ENCODE data around the gene PLPPR3. TPM values are rescaled to one million over a fixed set of nuclear protein-coding genes. Genes with fewer than 3 reads are reported as not detected.

The PLPPR3 gene
- total and polyA plus RNA-seq, 2 experiments from 2014 or later, result 65.7 to 88.2 TPM

- Histone ChIP-seq H3K4me1 (ENCODE audit: low read depth) (peaks cover 37% of the 10 kb centered on the region), H3K9me3 (ENCODE audit: low read depth) (no peaks in the 10 kb centered on the region), H3K36me3 (peaks cover 3% of the 10 kb centered on the region), H3K27ac (peak overlapping the region; percentile 99), H3K4me3 (peak overlapping the region; percentile 97), H3K27me3 (no peaks in the 10 kb centered on the region)
- TF ChIP-seq CTCF (IDR thresholded peaks at IDR 0.05; ENCODE audit: low read depth, low read length), result peak; percentile 36
- peak; percentile 59 to 71 for DNase-seq (ENCODE audit: low read depth in 1 of 2, low spot score in 1 of 2)
These were observed 22.5 kb downstream of the PLPPR3 start for GRCh38 chr19:799076-799881.

GRCh38 chr19:798415-799075 is 23.2 kb downstream of the PLPPR3 start:
- Histone ChIP-seq H3K4me3 (peak overlapping the region; percentile 97), H3K9me3 (ENCODE audit: low read depth) (no peaks in the 10 kb centered on the region), H3K27me3 (no peaks in the 10 kb centered on the region), H3K27ac (peak overlapping the region; percentile 99), H3K4me1 (ENCODE audit: low read depth) (peaks cover 37% of the 10 kb centered on the region), H3K36me3 (no peaks in the 10 kb centered on the region)
- no peak for TF ChIP-seq CTCF (IDR thresholded peaks at IDR 0.05; ENCODE audit: low read depth, low read length)
- DNase-seq (ENCODE audit: low read depth in 1 of 2, low spot score in 1 of 2), result peak in 1 of 2 donors; percentile 20

GRCh38 chr19:797528-798414 is 24.0 kb downstream of the PLPPR3 start:
- Histone ChIP-seq H3K36me3 (no peaks in the 10 kb centered on the region), H3K27me3 (no peaks in the 10 kb centered on the region), H3K9me3 (ENCODE audit: low read depth) (no peaks in the 10 kb centered on the region), H3K27ac (peak overlapping the region; percentile 99), H3K4me1 (ENCODE audit: low read depth) (peaks cover 34% of the 10 kb centered on the region), H3K4me3 (peak overlapping the region; percentile 97)
- no peak for TF ChIP-seq CTCF (IDR thresholded peaks at IDR 0.05; ENCODE audit: low read depth, low read length)
- peak; percentile 90 to 96 for DNase-seq (ENCODE audit: low read depth in 1 of 2, low spot score in 1 of 2)

GRCh38 chr19:796692-797527 is 24.8 kb downstream of the PLPPR3 start, which contains the start of gene PTBP1:
TSS of gene PTBP1 (plus strand) at chr19:797452. CDS start at chr19:797498, 46 bp downstream.
- Histone ChIP-seq H3K27ac (peak within 1 kb of the TSS; percentile 99), H3K9me3 (ENCODE audit: low read depth) (no peaks in the 10 kb centered on the region)
- peak; percentile 8 for TF ChIP-seq CTCF (IDR thresholded peaks at IDR 0.05; ENCODE audit: low read depth, low read length)

More at GRCh38 chr19:796692-797527, 24.8 kb downstream of the PLPPR3 start, which contains the start of gene PTBP1:
- peaks cover 27% of the 10 kb centered on the region for H3K4me1 ChIP-seq (ENCODE audit: low read depth)
- peak within 1 kb of the TSS; percentile 97 for H3K4me3 ChIP-seq
- no peaks in the 10 kb centered on the region for H3K27me3 ChIP-seq
- H3K36me3 ChIP-seq, result no peaks in the 10 kb centered on the region
- peak; percentile 100 for DNase-seq (ENCODE audit: low read depth in 1 of 2, low spot score in 1 of 2)

All from cardiac muscle cell (in vitro differentiated cells and primary cell).